GM06990 (cell line): ENCODE data around the gene AKR1B1.

Experiments used
- DNase-seq: peaks from one replicate; pipeline ENCODE4 v3.0.0-alpha.2; 2011; ENCODE audit not compliant: insufficient read length; ENCODE audit errors: extremely low read depth
- H3K27me3 ChIP-seq: replicated peaks from 2 replicates; pipeline ENCODE4 v1.6.0; 2011; ENCODE audit warnings: low read length; ENCODE audit not compliant: control insufficient read depth, insufficient read depth
- H3K36me3 ChIP-seq: 2 replicates; pipeline ENCODE4 v1.5.1; 2011; ENCODE audit warnings: low read length; ENCODE audit not compliant: control insufficient read depth, insufficient read depth
- H3K4me3 ChIP-seq: replicated peaks from 2 replicates; pipeline ENCODE4 v1.5.1; 2011; ENCODE audit warnings: low read depth, mild to moderate bottlenecking, control low read depth, low read length
- CTCF ChIP-seq: IDR thresholded peaks from 2 replicates; pipeline ENCODE4 v1.5.1; 2011; ENCODE audit warnings: low read length, control low read depth, mild to moderate bottlenecking, inconsistent platforms; ENCODE audit not compliant: insufficient read depth, poor library complexity, severe bottlenecking

AKR1B1 gene

GRCh38 chr7:134448356-134449229 lies 10.3 kb downstream of the AKR1B1 start:
- no peak for TF ChIP-seq CTCF
- Histone ChIP-seq H3K36me3 (peaks cover 37% of the 10 kb centered on the region), H3K27me3 (no peaks in the 10 kb centered on the region), H3K4me3 (no peak overlapping the region)
- no peak for DNase-seq

- DNase-seq: no peak
- peaks cover 41% of the 10 kb centered on the region for H3K36me3 ChIP-seq
- TF ChIP-seq CTCF: no peak
- no peak overlapping the region for H3K4me3 ChIP-seq
- no peaks in the 10 kb centered on the region for H3K27me3 ChIP-seq
These were observed 11.5 kb downstream of the AKR1B1 start for GRCh38 chr7:134447383-134447782.

- H3K36me3 ChIP-seq: peaks cover 41% of the 10 kb centered on the region
- DNase-seq: no peak
- H3K4me3 ChIP-seq: no peak overlapping the region
- H3K27me3 ChIP-seq: no peaks in the 10 kb centered on the region
- TF ChIP-seq CTCF: no peak
These were observed 12.0 kb downstream of the AKR1B1 start for GRCh38 chr7:134446923-134447322.

GRCh38 chr7:134446446-134446845 lies 12.5 kb downstream of the AKR1B1 start:
- no peak for DNase-seq
- H3K4me3 ChIP-seq: no peak overlapping the region
- H3K27me3 ChIP-seq: no peaks in the 10 kb centered on the region
- TF ChIP-seq CTCF: no peak
- peaks cover 42% of the 10 kb centered on the region for H3K36me3 ChIP-seq

GRCh38 chr7:134444961-134445315 lies 14.0 kb downstream of the AKR1B1 start:
- TF ChIP-seq CTCF: no peak
- no peak overlapping the region for H3K4me3 ChIP-seq
- DNase-seq: no peak
- no peaks in the 10 kb centered on the region for H3K27me3 ChIP-seq
- H3K36me3 ChIP-seq: peaks cover 36% of the 10 kb centered on the region
